HCT116 (cell line): ENCODE data around the gene ENTHD1.

Experiments used
- CBX3 ChIP-seq: IDR thresholded peaks from 2 replicates; pipeline ENCODE4 v1.6.1; 2012; ENCODE audit warnings: low read depth
- CEBPB ChIP-seq: IDR thresholded peaks from 2 replicates; pipeline ENCODE4 v1.6.1; 2012; ENCODE audit warnings: low read depth
- CTCF ChIP-seq, 3 experiments: fragments of 200-600 bp in 1 of 3; sonication (generic) in 1 of 3; IDR thresholded peaks in 2 of 3; conservative IDR thresholded peaks in 1 of 3; 2 replicates each; pipeline ENCODE4 v1.5.1; 2012 to 2017; ENCODE audit warnings: low read depth in 2 of 3, low read length in 2 of 3, antibody characterized with exemption in 1 of 3, borderline replicate concordance in 1 of 3, control low read depth in 1 of 3, mild to moderate bottlenecking in 1 of 3, mixed read lengths in 1 of 3, mixed run types in 1 of 3, moderate library complexity in 1 of 3; ENCODE audit not compliant: insufficient read depth in 1 of 3
- EGR1 ChIP-seq: IDR thresholded peaks from 2 replicates; pipeline ENCODE4 v1.6.1; 2012; ENCODE audit warnings: low read depth
- ELF1 ChIP-seq: IDR thresholded peaks from 2 replicates; pipeline ENCODE4 v1.6.1; 2012; ENCODE audit warnings: low read depth, borderline replicate concordance
- EZH2 ChIP-seq: fragments of 200-600 bp; sonication (generic); IDR thresholded peaks from 2 replicates; pipeline ENCODE4 v1.6.1; 2017; ENCODE audit warnings: antibody characterized with exemption, mixed run types
- EZH2phosphoT487 ChIP-seq: fragments of 200-600 bp; IDR thresholded peaks from 2 replicates; pipeline ENCODE4 v1.6.1; 2018; ENCODE audit warnings: antibody characterized with exemption, borderline replicate concordance
- MAX ChIP-seq: IDR thresholded peaks from 2 replicates; pipeline ENCODE4 v1.6.1; 2012
- POLR2A ChIP-seq: IDR thresholded peaks from 2 replicates; pipeline ENCODE4 v1.7.0; 2011; ENCODE audit warnings: borderline replicate concordance; ENCODE audit not compliant: insufficient read depth, insufficient read length; ENCODE audit errors: extremely low read depth
- POLR2AphosphoS5 ChIP-seq: IDR thresholded peaks from 2 replicates; pipeline ENCODE4 v1.6.1; 2011; ENCODE audit warnings: mild to moderate bottlenecking, low read depth, low read length, moderate library complexity
- REST ChIP-seq: IDR thresholded peaks from 2 replicates; pipeline ENCODE4 v1.6.1; 2012; ENCODE audit warnings: low read depth
- SIN3A ChIP-seq: IDR thresholded peaks from 2 replicates; pipeline ENCODE4 v1.6.1; 2012; ENCODE audit warnings: low read depth

- TF ChIP-seq CTCF (IDR thresholded peaks at IDR 0.05 in 2 of 3, conservative IDR thresholded peaks at IDR 0.05 in 1 of 3; ENCODE audit: borderline replicate concordance in 1 of 3, insufficient read depth in 1 of 3, low read depth in 2 of 3, low read length in 2 of 3) (no peak), POLR2A (no peak), CEBPB (no peak), MAX (no peak), EZH2 (no peak), REST (no peak), SIN3A (no peak), CBX3 (no peak), EZH2phosphoT487 (no peak), ELF1 (no peak), POLR2AphosphoS5 (no peak), EGR1 (no peak)
Measured at GRCh38 chr22:39931251-39931650, 37.7 kb upstream of the ENTHD1 start.
